GM21737 (cell line): ENCODE data around the gene ALDH9A1.
"Not testable (repeated sequence)": the region's sequence is repeated elsewhere in the genome, so short reads cannot be mapped to it uniquely, and the experiment has no call there.

Source experiments
- ATAC-seq: cut with Tn5 transposase; IDR thresholded peaks from one replicate; pipeline ENCODE4 v1.9.1; 2021; ENCODE audit warnings: mild to moderate bottlenecking, moderate library complexity; ENCODE audit not compliant: unreplicated experiment

The ALDH9A1 gene

GRCh38 chr1:165697881-165698760 lies at the start of gene ALDH9A1:
Gene ALDH9A1, minus strand, starts transcription at chr1:165698562. Its CDS starts 4 bp downstream, at chr1:165698558.
- peak; percentile 91 for ATAC-seq

DNA sequence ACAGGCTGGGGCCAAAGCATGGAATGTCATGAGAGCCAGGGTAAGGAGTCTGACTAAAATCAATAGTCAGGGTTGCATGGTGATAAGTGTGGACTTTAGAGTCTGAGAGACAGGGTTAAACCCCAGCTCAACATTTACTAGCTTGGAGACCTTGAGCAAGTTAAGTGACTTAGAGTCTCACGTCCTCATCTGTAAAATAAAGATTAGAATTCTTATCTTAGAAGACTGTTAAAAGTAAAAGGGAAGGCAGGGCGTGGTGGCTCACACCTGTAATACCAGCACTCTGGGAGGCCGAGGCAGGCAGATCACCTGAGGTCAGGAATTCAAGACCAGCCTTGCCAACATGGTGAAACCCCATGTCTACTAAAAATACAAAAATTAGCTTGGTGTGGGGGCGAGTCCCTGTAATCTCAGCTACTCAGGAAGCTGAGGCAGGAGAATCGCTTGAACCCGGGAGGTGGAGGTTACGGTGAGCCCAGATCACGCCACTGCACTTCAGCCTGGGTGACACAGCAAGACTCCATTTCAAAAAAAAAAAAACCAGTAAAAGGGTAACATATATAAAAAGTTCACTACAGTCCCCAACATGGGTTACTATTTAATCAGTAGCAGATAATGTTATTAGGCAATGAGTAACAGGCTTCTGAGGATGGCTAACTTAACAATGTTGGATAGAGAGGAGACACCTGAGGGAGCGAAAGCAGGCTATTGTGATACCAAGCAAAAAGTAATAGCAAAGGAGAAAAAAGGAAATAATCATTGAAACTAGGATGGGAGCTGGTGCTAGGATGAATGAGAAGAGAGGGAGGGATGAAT lies 49.5 kb upstream of the ALDH9A1 start:
- ATAC-seq: no peak

- ATAC-seq: not testable (repeated sequence)
Measured at GRCh38 chr1:165744913-165745312, 46.6 kb upstream of the ALDH9A1 start.

DNA sequence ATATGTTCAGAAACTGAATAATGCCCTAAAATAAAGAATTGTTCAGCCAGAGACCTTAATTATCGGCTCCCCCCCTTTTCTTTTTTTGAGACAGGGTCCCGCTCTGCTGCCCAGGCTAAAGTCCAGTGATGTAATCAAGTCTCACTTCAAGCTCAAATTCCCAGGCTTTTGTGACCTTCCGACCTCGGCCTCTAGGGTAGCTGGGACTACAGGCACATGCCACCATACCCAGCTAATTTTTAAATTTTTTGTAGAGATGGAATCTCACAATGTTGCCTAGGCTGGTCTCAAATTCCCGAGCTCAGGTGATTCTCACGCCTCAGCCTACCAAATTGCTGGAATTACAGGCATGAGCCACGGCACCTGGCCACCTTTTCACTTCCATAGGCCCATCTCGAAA lies 43.8 kb upstream of the ALDH9A1 start:
- no peak for ATAC-seq

DNA sequence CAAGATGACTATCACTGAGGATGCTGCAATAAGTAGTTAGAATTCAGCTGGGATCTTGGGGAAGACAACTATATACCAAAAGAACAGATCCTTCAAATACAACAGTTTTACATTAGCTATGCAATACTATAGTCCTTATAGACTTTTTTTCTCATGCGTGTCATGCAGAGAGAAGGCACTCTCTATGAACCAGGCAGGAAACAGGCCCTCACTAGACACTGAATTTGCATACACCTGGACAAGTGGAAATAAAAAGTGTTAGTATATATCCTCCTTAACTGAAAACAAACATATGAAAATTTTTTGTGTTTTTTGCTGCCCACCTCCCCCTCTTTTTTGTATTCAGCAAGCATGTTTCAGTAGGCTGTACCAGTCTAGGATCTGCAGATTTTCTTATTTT lies 40.4 kb upstream of the ALDH9A1 start:
- peak; percentile 94 for ATAC-seq

DNA sequence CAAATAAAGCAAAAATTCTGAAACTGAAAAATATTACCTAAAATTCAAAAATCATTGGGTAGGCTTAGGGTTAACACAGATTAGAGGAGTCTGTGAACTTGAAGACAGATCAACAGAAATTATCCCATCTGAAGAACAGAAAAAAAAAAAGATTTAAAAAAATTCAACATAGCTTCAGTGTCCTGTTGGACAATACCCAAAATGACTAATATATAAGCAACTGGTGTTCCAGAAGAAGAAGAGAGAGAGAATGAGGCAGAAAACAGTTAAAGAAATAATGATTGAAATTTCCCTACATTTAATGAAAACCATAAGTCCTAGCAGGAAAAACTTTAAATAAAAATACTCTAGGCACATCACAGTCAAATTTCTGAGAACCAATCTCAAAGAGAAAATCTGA lies 38.8 kb upstream of the ALDH9A1 start:
- no peak for ATAC-seq

DNA sequence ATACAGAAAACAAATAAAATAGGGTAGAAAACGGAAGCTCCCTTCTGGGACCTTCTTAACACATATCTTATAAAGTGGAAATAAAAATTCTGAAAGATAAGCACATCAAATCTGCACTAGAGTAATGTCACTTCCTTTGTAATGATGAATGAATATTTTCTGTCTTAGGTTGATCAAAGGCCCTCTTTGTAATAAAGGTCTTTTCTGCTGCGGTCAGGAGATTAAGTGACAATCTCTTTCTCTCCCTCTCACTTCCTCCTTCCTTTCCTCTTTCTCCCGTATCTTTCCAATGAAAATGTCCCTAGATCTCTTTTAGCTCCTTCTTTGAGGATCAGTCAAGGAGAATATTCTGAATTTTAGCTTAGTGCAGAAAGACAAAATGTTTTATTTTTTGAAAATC lies 36.5 kb upstream of the ALDH9A1 start:
- no peak for ATAC-seq

GRCh38 chr1:165726841-165727240 lies 28.5 kb upstream of the ALDH9A1 start:
- ATAC-seq: no peak

DNA sequence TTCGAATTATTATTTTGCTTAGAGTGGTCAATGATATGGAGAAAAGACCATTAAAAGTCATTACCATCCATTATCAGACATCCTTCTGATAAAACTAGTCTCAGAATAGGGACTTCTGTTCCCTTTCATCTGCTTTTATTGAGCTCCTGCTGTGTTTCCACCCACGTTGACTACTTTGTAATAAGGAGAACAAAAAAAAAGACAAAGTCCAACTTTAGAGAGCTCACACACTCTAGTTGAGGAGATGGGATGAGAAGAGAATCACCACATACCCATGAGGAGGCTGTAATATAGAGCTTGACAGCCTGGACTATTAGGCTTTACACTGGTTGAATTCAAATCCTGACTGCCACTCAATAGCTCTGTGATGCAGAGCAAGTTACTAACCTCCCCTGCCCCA lies 27.8 kb upstream of the ALDH9A1 start:
- no peak for ATAC-seq

GRCh38 chr1:165717918-165718515 lies 19.7 kb upstream of the ALDH9A1 start:
- no peak for ATAC-seq

DNA sequence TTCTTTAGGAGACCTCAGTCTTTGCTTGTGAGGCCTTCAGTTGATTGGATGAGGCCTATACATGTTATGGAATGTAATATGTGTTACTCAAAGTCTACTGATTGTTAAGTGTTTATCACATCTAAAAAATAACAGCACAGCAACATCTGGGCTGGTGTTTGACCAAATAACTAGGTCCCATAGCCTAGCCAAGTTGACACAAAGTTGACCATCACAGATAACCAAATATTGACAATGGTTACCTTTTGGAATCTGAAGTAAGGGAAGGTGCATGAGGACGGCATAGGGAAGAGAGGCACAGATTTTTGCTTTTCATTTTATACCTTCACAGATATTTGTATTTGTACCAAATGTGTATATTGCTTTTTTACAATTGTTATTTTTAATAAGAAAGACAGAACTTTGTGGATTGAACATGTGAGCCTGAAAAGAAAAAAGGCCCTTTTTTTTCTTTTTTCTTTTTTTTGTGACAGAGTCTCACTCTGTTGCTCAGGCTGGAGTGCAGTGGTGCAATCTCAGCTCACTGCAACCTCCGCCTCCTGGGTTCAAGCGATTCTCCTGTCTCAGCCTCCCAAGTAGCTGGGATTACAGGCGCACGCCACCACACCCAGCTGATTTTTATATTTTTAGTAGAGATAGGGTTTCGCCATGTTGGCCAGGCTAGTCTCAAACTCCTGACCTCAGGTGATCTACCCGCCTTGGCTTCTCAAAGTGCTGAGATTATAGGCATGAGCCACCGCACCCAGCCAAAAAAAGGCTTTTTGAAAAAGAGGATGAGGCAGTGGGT lies 18.1 kb upstream of the ALDH9A1 start:
- ATAC-seq: not testable (repeated sequence)

DNA sequence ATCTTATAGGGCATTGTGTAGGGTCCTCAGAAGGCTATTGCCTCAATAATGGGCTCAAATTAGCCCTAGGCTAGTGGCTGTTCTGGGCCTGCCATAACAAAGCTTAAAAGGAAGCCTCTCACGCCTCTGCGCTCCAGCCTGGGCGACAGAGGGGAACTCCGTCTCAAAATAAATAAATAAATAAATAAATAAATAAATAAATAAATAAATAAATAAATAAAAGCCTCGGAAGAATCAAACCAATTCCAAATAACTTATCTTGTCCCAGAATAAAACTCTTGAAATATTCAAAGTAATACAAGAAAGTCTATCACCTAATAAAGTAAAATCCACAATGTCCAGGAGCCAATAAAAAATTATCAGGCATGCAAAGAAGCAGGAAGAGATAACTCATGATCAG lies 14.4 kb upstream of the ALDH9A1 start:
- no peak for ATAC-seq

- no peak for ATAC-seq
Measured at GRCh38 chr1:165707984-165708706, 9.8 kb upstream of the ALDH9A1 start.

GRCh38 chr1:165703648-165704047 lies 5.3 kb upstream of the ALDH9A1 start:
- no peak for ATAC-seq

GRCh38 chr1:165701922-165702321 lies 3.6 kb upstream of the ALDH9A1 start:
- ATAC-seq: not testable (repeated sequence)

- ATAC-seq: no peak
Measured at GRCh38 chr1:165699577-165699976, 1.2 kb upstream of the ALDH9A1 start.

DNA sequence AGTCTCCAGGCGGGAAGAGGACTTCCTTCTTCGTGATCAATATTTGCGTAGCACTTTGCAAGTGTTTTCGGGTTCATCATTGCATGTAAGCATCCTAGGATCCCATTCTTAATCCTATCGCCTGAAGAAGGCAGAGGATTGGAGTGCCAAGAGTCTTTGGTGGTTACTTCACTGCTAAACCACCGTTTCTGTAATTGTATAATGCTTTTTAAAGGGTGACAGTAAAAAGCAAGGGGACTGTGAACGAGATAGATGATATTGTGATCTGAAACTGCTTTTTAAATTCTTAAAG lies 345 bp upstream of the ALDH9A1 start:
- ATAC-seq: no peak

DNA sequence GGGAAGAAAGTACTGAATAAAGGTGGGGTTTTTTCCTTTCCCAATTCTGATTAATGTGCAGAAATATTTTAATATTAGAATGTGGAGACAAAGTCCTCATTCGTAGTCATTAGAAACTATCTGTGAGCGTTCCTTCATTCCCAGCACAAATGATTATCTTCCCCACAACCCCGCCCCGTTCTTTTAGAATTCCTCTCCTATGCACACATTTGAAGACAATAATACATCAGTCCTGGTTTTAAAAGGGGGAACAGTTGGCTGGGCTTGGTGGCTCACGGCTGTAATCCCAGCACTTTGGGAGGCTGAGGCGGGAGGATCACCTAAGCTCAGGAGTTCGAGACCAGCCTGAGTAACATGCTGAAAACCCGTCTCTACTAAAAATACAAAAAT lies 876 bp downstream of the ALDH9A1 start:
- no peak for ATAC-seq

DNA sequence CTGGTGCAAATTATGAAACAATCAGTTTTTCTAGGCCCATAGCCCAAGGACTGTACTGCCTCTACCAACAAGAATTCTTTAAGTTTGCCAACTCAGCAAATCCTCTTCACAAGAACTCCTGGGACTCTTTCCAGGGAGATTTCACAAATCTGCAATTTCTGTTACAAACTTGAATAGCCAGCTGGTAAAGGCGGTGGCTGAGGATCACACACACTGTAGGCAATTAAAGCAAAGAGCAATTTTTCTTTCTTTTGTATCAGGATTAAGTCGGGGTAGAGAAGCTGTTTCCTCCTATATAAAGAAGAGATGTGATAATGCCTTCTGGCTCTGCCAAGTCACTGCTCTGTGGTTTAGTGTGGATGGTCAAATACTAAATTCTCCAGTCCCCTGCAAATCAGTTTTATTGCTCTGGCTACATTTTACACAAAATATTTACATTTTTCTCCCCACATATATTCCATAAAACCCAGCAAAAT lies 1.7 kb downstream of the ALDH9A1 start:
- ATAC-seq: no peak

GRCh38 chr1:165695031-165695430 lies 3.3 kb downstream of the ALDH9A1 start:
- no peak for ATAC-seq
